Stimulated activated CD8-positive, alpha-beta memory T cell treated with anti-CD3 and anti-CD28 coated beads, Interleukin-12 subunit alpha, Interleukin-12 subunit beta, amount 100 ng/mL, for 1 hour (primary cell): ENCODE data around the gene NAA10.

Experiments
- DNase-seq: peaks from one replicate; pipeline ENCODE4 v3.0.0-alpha.2; 2020; ENCODE audit warnings: low read depth

Gene NAA10

GRCh38 chrX:153908219-153908860 lies 26.5 kb downstream of the NAA10 start:
- DNase-seq: no peak

- no peak for DNase-seq
Observed at GRCh38 chrX:153907456-153907855, 27.4 kb downstream of the NAA10 start.

GRCh38 chrX:153906126-153906917 lies 28.5 kb downstream of the NAA10 start:
- no peak for DNase-seq

- DNase-seq: no peak
Observed at GRCh38 chrX:153905481-153906095, 29.2 kb downstream of the NAA10 start.

GRCh38 chrX:153903991-153904957 lies 30.6 kb downstream of the NAA10 start, which contains the start of gene AVPR2:
Gene AVPR2, plus strand, starts transcription at chrX:153904673. Its CDS starts 473 bp downstream, at chrX:153905146.
- no peak for DNase-seq

GRCh38 chrX:153903238-153903980 lies 31.4 kb downstream of the NAA10 start:
- DNase-seq: no peak

- no peak for DNase-seq
Observed at GRCh38 chrX:153902385-153902784, 32.5 kb downstream of the NAA10 start.

- DNase-seq: no peak
Observed at GRCh38 chrX:153901753-153902140, 33.1 kb downstream of the NAA10 start.

- peak; percentile 37 for DNase-seq
Observed at GRCh38 chrX:153900831-153901752, 33.7 kb downstream of the NAA10 start.

GRCh38 chrX:153897899-153898298 lies 36.9 kb downstream of the NAA10 start:
- DNase-seq: no peak

- DNase-seq: no peak
Observed at GRCh38 chrX:153889123-153889522, 45.7 kb downstream of the NAA10 start.

- no peak for DNase-seq
Observed at GRCh38 chrX:153888344-153888743, 46.5 kb downstream of the NAA10 start.

GRCh38 chrX:153887385-153887784 lies 47.5 kb downstream of the NAA10 start:
- no peak for DNase-seq

GRCh38 chrX:153886915-153887314 lies 47.9 kb downstream of the NAA10 start:
- DNase-seq: no peak

GRCh38 chrX:153885968-153886903 lies 48.6 kb downstream of the NAA10 start, which contains the start of gene L1CAM:
Gene L1CAM, minus strand, starts transcription at chrX:153886173. Its CDS starts 10,337 bp downstream, at chrX:153875836.
- no peak for DNase-seq

GRCh38 chrX:153885208-153885787 lies 49.5 kb downstream of the NAA10 start:
- DNase-seq: no peak

GRCh38 chrX:153884590-153884989 lies 50.2 kb downstream of the NAA10 start:
- DNase-seq: no peak

GRCh38 chrX:153884136-153884535 lies 50.7 kb downstream of the NAA10 start:
- no peak for DNase-seq
